ENCODE data around the gene MORC2. TPM values are rescaled to one million over a fixed set of nuclear protein-coding genes. Genes with fewer than 3 reads are reported as not detected.

The MORC2 gene
- total and polyA plus RNA-seq, 10 donors = 18.2 to 24.7 (median 22.0) TPM

- 48 to 87% (median 74%) methylated on average over 4 of the region's 4 CpGs for WGBS, 5 donors
Observed at GRCh38 chr22:30998329-30998728, 29.8 kb upstream of the MORC2 start.

GRCh38 chr22:30996462-30996861 is 27.9 kb upstream of the MORC2 start:
- TF ChIP-seq POLR2AphosphoS5 (IDR thresholded peaks at IDR 0.05) = no peak
- TF ChIP-seq CTCF (IDR thresholded peaks at IDR 0.05 in 8 of 11, conservative IDR thresholded peaks at IDR 0.05 in 3 of 11) = no peak
- TF ChIP-seq POLR2A (IDR thresholded peaks at IDR 0.05) = no peak
- no peak for DNase-seq
- no peaks in the 10 kb centered on the region for H3K36me3 ChIP-seq
- H3K9me3 ChIP-seq = peaks cover 0 to 11% (median 7%) of the 10 kb centered on the region in 8 donors
- 35 to 51% (median 47%) methylated on average over 2 of the region's 2 CpGs for WGBS, 5 donors
- peak overlapping the region in 3 of 8 donors; percentile 5 to 30 (median 21) for H3K27ac ChIP-seq
- no peak overlapping the region for H3K4me3 ChIP-seq
- H3K4me1 ChIP-seq = peaks cover 0 to 16% (median 3%) of the 10 kb centered on the region in 6 donors
- intact Hi-C loops (cut with DNase I; ENCODE audit: low total_unique reads) = no loop called here
- no peaks in the 10 kb centered on the region for H3K27me3 ChIP-seq (replicated peaks in 1 of 7)

More at GRCh38 chr22:30998329-30998728, 29.8 kb upstream of the MORC2 start:
- Histone ChIP-seq H3K9me3 (no peaks in the 10 kb centered on the region), H3K4me3 (no peak overlapping the region), H3K27ac (no peak overlapping the region), H3K4me1 (peaks cover 0 to 16% (median 3%) of the 10 kb centered on the region in 6 donors), H3K27me3 (replicated peaks in 1 of 7) (peaks cover 0 to 14% (median 0%) of the 10 kb centered on the region in 7 donors), H3K36me3 (no peaks in the 10 kb centered on the region)
- intact Hi-C loops (cut with DNase I; ENCODE audit: low total_unique reads) = no loop called here
- TF ChIP-seq POLR2AphosphoS5 (IDR thresholded peaks at IDR 0.05) (no peak), CTCF (IDR thresholded peaks at IDR 0.05 in 8 of 11, conservative IDR thresholded peaks at IDR 0.05 in 3 of 11) (no peak), POLR2A (IDR thresholded peaks at IDR 0.05) (no peak)
- no peak for DNase-seq

GRCh38 chr22:30994960-30995359 is 26.4 kb upstream of the MORC2 start:
- peaks cover 0 to 16% (median 3%) of the 10 kb centered on the region in 6 donors for H3K4me1 ChIP-seq
- H3K4me3 ChIP-seq = no peak overlapping the region
- H3K27ac ChIP-seq = no peak overlapping the region
- H3K36me3 ChIP-seq = no peaks in the 10 kb centered on the region
- H3K27me3 ChIP-seq (replicated peaks in 1 of 7) = no peaks in the 10 kb centered on the region
- DNase-seq = no peak
- WGBS, 5 donors = 46 to 56% (median 50%) methylated on average over 1 of the region's 1 CpG
- peaks cover 0 to 26% (median 12%) of the 10 kb centered on the region in 8 donors for H3K9me3 ChIP-seq
- no peak for TF ChIP-seq CTCF (IDR thresholded peaks at IDR 0.05 in 8 of 11, conservative IDR thresholded peaks at IDR 0.05 in 3 of 11)
- intact Hi-C loops (cut with DNase I; ENCODE audit: low total_unique reads) = no loop called here

- TF ChIP-seq CTCF (IDR thresholded peaks at IDR 0.05 in 8 of 11, conservative IDR thresholded peaks at IDR 0.05 in 3 of 11) (no peak), POLR2AphosphoS5 (IDR thresholded peaks at IDR 0.05) (no peak), POLR2A (IDR thresholded peaks at IDR 0.05) (no peak)
- peaks cover 0 to 50% (median 26%) of the 10 kb centered on the region in 8 donors for H3K9me3 ChIP-seq
- intact Hi-C loops (cut with DNase I; ENCODE audit: low total_unique reads) = no loop called here
- H3K27me3 ChIP-seq (replicated peaks in 1 of 7) = no peaks in the 10 kb centered on the region
- DNase-seq = no peak
- H3K4me3 ChIP-seq = no peak overlapping the region
- WGBS, 5 donors = 61 to 87% (median 72%) methylated on average over 2 of the region's 2 CpGs
- H3K4me1 ChIP-seq = peaks cover 0 to 12% (median 0%) of the 10 kb centered on the region in 6 donors
- H3K27ac ChIP-seq = no peak overlapping the region
- no peaks in the 10 kb centered on the region for H3K36me3 ChIP-seq
Observed at GRCh38 chr22:30992565-30992964, 24.0 kb upstream of the MORC2 start.
